ENCODE measurements around the gene CNKSR1.
"Not testable (repeated sequence)": the region's sequence is repeated elsewhere in the genome, so short reads cannot be mapped to it uniquely, and the experiment has no call there.

Gene CNKSR1

DNA sequence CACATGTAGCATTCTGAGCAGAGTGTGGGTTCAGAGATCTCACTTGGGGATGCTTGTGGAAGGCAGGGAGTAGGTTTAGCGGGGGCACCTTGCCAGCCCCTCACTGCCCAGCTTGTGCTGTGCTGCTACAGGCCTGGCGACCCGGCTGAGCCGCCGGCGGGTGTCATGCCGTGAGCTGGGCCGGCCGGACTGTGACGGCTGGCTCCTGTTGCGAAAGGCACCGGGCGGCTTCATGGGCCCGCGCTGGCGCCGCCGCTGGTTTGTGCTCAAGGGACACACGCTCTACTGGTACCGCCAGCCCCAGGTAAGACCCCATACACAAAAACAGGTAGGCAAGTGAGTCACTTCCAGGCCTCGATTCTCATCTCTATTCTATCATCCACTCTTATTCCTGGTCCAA, 7.6 kb downstream of the CNKSR1 start:
- no peak for DNase-seq

DNA sequence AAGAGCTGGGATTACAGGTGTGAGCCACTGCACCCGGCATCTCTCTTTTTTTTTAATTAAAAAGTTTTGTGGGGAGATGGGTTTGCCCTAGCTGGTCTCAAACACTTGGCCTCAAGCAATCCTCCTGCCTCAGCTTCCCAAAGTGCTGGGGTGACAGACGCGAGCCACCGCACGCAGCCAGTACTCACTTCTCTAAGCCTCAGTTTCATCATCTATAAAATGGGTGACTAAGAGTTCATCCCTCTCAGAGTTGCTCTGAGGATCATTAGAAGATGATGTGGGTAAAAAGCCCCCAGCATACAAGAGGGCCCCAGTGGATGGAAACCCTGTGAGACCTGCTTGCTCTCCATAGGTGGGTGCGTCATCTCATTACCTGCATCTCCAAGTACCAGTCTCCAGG, 10.6 kb downstream of the CNKSR1 start:
- DNase-seq: no peak

- DNase-seq: no peak
Observed at GRCh38 chr1:26188477-26188876, 11.2 kb downstream of the CNKSR1 start.

GRCh38 chr1:26189331-26189730, 12.0 kb downstream of the CNKSR1 start:
- no peak for DNase-seq

DNA sequence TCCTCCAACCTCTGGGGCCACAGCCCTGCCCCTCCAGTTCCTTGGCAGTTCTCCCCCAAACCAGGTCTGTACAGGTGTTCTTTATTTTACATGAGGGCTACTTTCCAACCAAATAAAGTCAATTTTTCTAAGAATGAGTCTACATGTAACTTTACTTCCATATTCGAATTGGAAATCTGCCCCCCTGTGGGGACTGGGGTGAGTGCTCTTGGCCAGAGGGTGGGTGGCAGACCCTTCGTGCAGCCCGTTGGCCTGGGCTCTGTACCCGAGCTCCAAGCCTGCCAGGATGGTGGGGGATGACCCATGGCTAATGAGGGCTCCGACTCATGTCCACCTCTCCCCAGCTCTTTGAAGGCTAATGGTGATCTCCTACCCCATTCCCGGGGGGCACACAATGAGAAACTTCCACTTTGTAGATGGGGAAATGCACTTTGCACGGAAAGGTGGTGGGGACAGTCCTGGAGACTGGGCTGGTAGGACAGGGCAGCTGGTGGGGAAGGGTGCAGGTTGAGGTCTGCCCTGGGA, 12.5 kb downstream of the CNKSR1 start:
- no peak for DNase-seq

GRCh38 chr1:26190373-26190987, 13.2 kb downstream of the CNKSR1 start, which contains the start of gene CATSPER4:
CATSPER4 (plus strand) TSS chr1:26190602; CDS start chr1:26190628, 26 bp downstream.
- DNase-seq: no peak

DNA sequence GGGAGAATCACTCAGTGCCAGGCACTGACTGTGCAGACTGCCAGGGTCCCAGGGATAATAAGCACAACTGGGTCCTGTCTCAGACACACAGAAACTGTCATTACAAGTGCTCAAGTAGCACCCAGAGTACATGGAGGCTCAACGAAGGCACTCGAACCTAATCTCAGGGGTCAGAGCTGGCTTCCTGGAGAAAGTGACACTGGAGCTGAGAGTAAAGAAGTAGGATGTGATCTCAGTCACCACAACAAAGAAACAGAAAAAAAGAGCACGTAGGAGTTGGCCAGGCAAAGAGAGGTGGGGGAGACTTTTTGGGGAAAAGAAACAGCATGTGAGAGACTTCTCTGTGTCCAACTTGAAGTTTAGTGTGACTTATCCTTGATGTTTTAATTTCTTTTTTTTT, 14.4 kb downstream of the CNKSR1 start:
- no peak for DNase-seq

- no peak for DNase-seq
Observed at GRCh38 chr1:26195805-26196204, 18.5 kb downstream of the CNKSR1 start.

- DNase-seq: no peak
Observed at GRCh38 chr1:26197301-26197700, 20.0 kb downstream of the CNKSR1 start.

DNA sequence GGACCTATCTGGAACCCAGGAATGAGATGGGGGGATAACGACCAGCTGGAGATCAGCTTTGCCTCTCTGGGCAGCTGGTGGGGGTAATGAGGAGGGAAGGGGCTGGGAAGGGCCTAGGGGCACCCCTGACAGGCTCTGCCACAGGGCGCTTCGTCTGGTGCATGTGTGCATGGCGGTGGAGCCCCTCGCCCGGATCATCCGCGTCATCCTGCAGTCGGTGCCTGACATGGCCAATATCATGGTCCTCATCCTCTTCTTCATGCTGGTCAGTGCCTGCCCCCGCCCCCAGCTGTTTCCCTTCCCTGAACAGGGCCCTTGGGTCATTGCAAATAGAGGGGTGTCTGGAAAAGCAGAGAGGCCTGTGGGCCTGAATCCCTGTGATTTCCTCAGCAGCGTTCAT, 20.5 kb downstream of the CNKSR1 start:
- DNase-seq: no peak

DNA sequence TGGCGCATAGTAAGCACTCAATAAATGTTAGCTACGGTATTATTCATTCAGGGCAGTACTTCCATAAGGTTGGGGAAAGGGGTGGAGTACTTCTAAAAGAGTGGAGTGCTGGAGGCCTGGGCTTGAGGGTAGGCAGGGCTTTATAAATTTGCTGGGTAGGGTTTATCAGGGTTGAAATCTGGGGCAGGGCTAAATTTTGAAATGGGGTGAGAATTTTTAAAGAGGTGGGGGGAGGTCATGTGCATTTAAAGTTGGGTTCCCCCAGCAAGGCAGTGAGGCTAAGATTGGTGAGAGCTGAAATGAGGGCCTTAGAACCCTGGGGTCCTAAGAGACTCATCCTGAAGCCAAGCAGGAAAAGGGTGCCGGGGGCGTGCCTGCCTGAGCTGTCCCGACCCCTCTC, 23.1 kb downstream of the CNKSR1 start:
- DNase-seq: no peak

DNA sequence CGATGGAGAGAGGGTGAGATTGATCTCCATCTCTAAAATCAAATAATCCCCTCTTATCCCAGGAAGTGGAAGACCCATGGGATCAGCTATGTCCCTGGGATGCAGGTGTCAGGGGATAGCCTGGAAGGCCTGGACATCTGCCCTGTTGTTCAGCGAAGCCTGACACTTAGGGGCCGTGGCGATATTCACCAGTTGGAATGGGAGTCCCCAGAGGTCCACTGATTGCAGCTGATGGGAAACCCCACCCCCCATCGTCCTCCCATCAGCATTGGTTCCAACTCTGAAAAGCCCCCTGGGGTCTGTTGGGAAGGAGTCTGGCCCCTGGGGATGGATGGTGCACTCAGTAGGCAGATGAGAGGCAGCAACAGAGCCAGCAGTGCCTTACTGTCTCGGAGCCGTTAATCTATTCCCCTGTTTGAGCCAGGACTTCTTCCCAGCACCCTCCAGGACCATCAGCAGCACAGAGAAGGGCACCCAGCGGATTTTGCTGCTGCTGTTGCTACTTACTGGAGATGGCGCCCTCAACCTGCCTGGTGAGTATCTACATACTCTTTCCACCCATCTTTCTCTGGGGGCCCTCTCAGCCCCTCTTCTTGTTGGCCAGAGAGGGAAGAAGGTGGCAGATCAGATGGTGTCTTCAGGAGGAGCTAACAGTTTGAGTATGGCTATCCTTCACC, 26.5 kb downstream of the CNKSR1 start:
- no peak for DNase-seq

DNA sequence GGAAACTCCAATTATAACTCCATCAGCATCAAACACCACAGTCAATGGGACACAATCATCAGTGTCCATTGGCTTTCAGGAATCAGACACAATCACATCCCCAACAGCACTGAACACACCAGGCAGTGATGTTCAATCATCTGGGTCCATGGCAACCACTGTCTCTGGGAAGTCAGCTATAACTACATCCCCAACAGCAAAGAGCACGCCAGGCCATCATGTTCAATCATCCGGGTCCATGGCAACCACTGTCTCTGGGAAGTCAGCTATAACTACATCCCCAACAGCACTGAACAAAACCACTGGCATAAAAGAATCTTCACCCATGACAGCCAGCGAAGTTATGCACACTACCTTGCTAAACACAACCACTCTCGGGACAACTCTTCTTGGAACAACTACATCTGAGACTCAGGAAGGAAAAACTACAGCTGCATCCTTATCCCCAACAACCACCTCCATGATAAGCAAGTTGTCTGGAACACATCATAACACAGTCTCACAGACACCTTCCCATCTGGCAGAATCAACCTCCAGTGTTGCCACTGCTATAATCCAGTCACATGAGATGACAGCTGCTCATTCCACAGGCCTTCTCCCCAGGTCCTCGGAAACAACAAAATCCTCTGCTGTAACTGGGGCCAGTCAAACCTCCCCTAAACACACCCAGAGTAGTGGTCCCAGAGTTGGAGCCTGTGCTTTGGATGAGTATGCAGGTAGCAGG, 33.0 kb downstream of the CNKSR1 start:
- no peak for DNase-seq

- DNase-seq: no peak
Observed at GRCh38 chr1:26212726-26213125, 35.4 kb downstream of the CNKSR1 start.

GRCh38 chr1:26213335-26213905, 36.1 kb downstream of the CNKSR1 start:
- no peak for DNase-seq

GRCh38 chr1:26215246-26215645, 38.0 kb downstream of the CNKSR1 start:
- no peak for DNase-seq

GRCh38 chr1:26218906-26219494, 41.7 kb downstream of the CNKSR1 start:
- no peak for DNase-seq

DNA sequence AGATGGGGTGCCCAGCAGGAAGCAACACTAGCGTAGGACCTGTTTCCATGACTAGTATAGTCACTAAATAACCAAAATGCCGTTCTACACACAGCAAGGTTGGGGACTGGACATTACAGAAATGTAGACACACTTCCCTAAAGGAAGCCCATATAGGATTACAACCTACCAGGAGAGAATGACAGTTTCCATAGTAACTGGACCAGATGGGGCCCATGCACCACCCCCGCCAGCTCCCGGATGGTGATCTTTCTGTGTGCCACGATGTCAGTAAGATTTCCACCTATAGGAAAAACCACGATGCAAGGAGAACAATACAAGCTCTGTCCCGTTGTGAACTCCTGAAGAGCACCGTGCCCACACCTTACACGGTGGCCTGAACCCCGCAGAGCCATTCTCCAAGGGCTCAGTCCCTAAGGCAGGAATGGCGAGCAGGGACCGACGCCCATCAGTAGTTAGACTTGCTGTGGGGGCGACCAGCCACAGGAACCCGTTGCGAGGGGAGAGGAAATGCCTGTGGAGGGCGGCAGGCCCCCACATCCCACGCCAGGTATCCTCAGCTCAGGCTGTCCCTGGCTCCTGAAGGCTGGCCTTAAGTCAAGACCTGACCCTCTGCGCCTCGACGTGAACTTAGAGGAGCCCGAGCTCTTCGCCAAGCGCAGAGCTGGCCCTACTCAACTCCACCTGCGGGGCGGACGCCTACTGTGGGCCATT, 43.1 kb downstream of the CNKSR1 start:
- no peak for DNase-seq

GRCh38 chr1:26221094-26221493, 43.8 kb downstream of the CNKSR1 start:
- no peak for DNase-seq

- no peak for DNase-seq
Observed at GRCh38 chr1:26224606-26225005, 47.3 kb downstream of the CNKSR1 start.

DNA sequence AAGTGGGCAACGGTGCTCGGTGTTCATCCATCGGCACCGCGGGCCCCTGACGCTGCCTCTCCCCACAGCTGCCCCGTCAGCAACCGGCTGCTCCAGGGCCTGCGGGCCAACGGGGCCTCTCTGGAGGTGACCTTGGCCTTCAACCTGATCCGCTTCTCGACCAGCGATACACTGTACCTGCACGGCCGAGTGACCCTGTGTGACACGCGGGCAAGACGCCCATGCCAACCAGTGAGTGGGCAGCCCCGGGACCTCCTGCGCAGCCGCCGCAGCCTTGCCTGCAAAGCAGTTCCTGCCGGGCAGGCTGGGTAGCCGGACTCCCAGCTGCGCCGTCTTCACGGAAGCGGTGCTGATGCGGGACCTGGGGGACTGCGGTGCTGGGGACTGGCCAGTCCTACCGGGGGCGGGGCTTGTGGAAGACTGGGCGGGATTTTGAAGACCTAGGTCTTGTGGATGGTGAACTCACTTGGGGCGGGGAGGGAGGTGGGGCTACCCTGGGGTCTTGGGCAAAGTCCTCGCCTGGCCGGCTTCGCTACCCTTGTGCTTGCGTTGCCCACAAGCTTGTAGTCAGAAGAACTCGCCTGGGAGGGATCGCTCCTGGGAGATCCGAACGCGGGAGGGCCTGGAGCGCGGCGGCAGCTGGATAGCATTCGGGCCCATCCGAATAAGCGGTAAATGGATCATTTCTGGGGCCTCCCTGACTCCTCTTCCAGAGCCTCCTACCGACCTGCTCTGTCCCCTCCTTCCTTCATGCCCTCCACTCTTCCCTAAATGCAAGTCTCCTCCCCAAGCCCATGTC, 47.9 kb downstream of the CNKSR1 start:
- DNase-seq: peak; percentile 16 to 28

- DNase-seq: not testable (repeated sequence)
Observed at GRCh38 chr1:26230682-26231081, 53.4 kb downstream of the CNKSR1 start.

Data from activated CD4-positive, alpha-beta T cell treated with anti-CD3 and anti-CD28 coated beads for 4 hours (primary cell).